Measurements from ENCODE around the gene KRTCAP2. TPM values are rescaled to one million over a fixed set of nuclear protein-coding genes. Genes with fewer than 3 reads are reported as not detected.

Gene KRTCAP2
- total RNA-seq, 4 donors from 2014 or later: 79.8 to 263 (median 162) TPM

GRCh38 chr1:155137154-155137949 is 35.8 kb downstream of the KRTCAP2 start:
- H3K27ac ChIP-seq: peak overlapping the region in 1 of 3 donors; percentile 98
- no peak overlapping the region for H3K4me3 ChIP-seq (replicated peaks in 1 of 3)
- no peak for TF ChIP-seq CTCF (IDR thresholded peaks at IDR 0.05)
- TF ChIP-seq POLR2A (IDR thresholded peaks at IDR 0.05): no peak
- H3K9me3 ChIP-seq: no peaks in the 10 kb centered on the region
- no peaks in the 10 kb centered on the region for H3K27me3 ChIP-seq
- no peak for DNase-seq
- peaks cover 23 to 25% of the 10 kb centered on the region in 2 donors for H3K36me3 ChIP-seq
- intact Hi-C loops (cut with DNase I): no loop called here
- peaks cover 31 to 51% of the 10 kb centered on the region in 2 donors for H3K4me1 ChIP-seq
- whole genome bisulfite sequencing, 2 donors: 79 to 89% methylated on average over 6 of the region's 6 CpGs

- intact Hi-C loops (cut with DNase I): no loop called here
- Histone ChIP-seq H3K4me1 (peaks cover 37 to 57% of the 10 kb centered on the region in 2 donors), H3K9me3 (no peaks in the 10 kb centered on the region), H3K4me3 (replicated peaks in 1 of 3) (peak overlapping the region in 1 of 3 donors; percentile 64), H3K27me3 (no peaks in the 10 kb centered on the region), H3K27ac (peak overlapping the region; percentile 87 to 98 (median 96)), H3K36me3 (peaks cover 29 to 31% of the 10 kb centered on the region in 2 donors)
- WGBS, 2 donors: 58 to 61% methylated on average over 6 of the region's 6 CpGs
- DNase-seq: no peak
- TF ChIP-seq POLR2A (IDR thresholded peaks at IDR 0.05): no peak
- no peak for TF ChIP-seq CTCF (IDR thresholded peaks at IDR 0.05)
These were observed 36.4 kb downstream of the KRTCAP2 start for GRCh38 chr1:155136748-155137147.

- Histone ChIP-seq H3K4me3 (replicated peaks in 1 of 3) (peak within 1 kb of the TSS; percentile 46 to 64 (median 58)), H3K27me3 (no peaks in the 10 kb centered on the region), H3K27ac (peak within 1 kb of the TSS; percentile 87 to 98 (median 96)), H3K9me3 (no peaks in the 10 kb centered on the region), H3K36me3 (peaks cover 33 to 36% of the 10 kb centered on the region in 2 donors), H3K4me1 (peaks cover 49 to 70% of the 10 kb centered on the region in 2 donors)
- peak; percentile 95 to 96 for DNase-seq
- intact Hi-C loops (cut with DNase I): no loop called here
- 1 to 2% methylated on average over 31 to 34 of the region's 52 CpGs for WGBS, 2 donors
- TF ChIP-seq POLR2A (IDR thresholded peaks at IDR 0.05) (peak; percentile 59 to 97), CTCF (IDR thresholded peaks at IDR 0.05) (peak in 5 of 6 experiments; percentile 33 to 68 (median 51))
These were observed 37.6 kb downstream of the KRTCAP2 start, which contains the start of gene SLC50A1 for GRCh38 chr1:155135415-155136028. SLC50A1 (plus strand) TSS chr1:155135852; CDS start chr1:155135912, 60 bp downstream.

GRCh38 chr1:155134880-155135414 is 38.2 kb downstream of the KRTCAP2 start:
- H3K4me3 ChIP-seq (replicated peaks in 1 of 3): peak overlapping the region in 2 of 3 donors; percentile 58 to 64
- peaks cover 55 to 70% of the 10 kb centered on the region in 2 donors for H3K4me1 ChIP-seq
- intact Hi-C loops (cut with DNase I): loop anchor here (5.0 kb wide), 1 partner anchor 32 kb away; no protein-coding TSS in a partner anchor
- peak overlapping the region; percentile 87 to 98 (median 96) for H3K27ac ChIP-seq
- no peaks in the 10 kb centered on the region for H3K27me3 ChIP-seq
- TF ChIP-seq POLR2A (IDR thresholded peaks at IDR 0.05) (no peak), CTCF (IDR thresholded peaks at IDR 0.05) (no peak)
- peak; percentile 96 to 97 for DNase-seq
- peaks cover 33 to 36% of the 10 kb centered on the region in 2 donors for H3K36me3 ChIP-seq
- 7 to 12% methylated on average over 18 of the region's 18 CpGs for WGBS, 2 donors
- no peaks in the 10 kb centered on the region for H3K9me3 ChIP-seq

Data from thyroid gland (tissue), 4 donors.